Stimulated activated CD8-positive, alpha-beta memory T cell treated with anti-CD3 and anti-CD28 coated beads, Interleukin-15, amount 100 ng/mL, for 1 hour (primary cell): ENCODE results near the gene ZSWIM2.
"Not testable (repeated sequence)": the region's sequence is repeated elsewhere in the genome, so short reads cannot be mapped to it uniquely, and the experiment has no call there.

ENCODE experiments used
- DNase-seq: peaks from one replicate; pipeline ENCODE4 v3.0.0-alpha.2; 2020; ENCODE audit warnings: low read depth

Gene ZSWIM2, protein sequence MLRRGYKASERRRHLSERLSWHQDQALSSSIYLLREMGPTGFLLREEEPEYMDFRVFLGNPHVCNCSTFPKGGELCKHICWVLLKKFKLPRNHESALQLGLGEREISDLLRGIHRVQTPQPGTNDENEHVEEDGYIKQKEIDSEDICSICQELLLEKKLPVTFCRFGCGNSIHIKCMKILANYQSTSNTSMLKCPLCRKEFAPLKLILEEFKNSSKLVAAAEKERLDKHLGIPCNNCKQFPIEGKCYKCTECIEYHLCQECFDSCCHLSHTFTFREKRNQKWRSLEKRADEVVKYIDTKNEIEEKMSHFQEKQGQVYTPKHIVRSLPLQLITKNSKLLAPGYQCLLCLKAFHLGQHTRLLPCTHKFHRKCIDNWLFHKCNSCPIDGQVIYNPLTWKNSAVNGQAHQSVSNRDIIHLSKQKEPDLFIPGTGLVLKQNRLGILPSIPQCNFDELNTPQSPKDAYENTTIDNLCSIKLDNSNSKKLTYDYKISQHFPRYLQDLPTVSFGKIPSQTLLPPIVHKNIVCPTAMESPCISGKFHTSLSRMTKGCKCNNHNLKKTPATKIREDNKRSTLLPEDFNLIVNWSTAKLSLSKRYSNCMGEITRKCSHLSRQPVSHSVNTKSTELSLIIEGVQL

GRCh38 chr2:186848873-186849578 lies at the start of gene ZSWIM2:
ZSWIM2 (minus strand) TSS chr2:186849170; CDS start chr2:186849130, 40 bp downstream.
- no peak for DNase-seq

DNA sequence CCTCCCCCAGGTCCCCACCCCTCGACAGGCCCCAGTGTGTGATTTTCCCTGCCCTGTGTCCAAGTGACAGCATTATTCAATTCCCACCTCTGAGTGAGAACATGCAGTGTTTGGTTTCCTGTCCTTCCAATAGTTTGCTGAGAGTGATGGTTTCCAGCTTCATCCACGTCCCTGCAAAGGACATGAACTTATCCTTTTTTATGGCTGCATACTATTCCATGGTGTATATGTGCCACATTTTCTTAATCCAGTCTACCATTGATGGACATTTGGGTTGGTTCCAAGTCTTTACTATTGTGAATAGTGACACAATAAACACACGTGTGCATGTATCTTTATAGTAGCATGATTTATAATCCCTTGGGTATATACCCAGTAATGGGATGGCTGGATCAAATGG lies 47.2 kb upstream of the ZSWIM2 start:
- not testable (repeated sequence) for DNase-seq

- DNase-seq = no peak
Observed at GRCh38 chr2:186895451-186895850, 46.5 kb upstream of the ZSWIM2 start.

- no peak for DNase-seq
Observed at GRCh38 chr2:186894478-186894877, 45.5 kb upstream of the ZSWIM2 start.

DNA sequence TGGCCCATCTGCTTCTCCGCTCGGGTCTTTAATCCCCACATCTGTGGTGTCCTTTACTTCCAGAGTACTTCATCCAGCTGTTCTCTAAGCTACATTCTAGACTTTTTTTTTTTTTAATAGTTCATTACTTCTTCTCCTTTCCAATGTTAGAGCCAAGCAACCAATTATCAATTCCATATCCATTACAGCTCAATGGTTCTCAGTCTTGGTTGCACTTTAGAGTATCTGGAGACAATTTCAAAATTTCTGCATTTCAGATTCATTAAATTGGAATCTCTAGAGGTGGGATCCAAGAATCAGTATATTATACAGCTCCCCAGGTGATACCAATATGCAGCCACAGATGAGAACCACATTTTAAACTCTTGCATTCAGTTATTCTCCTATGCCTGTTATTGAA lies 43.9 kb upstream of the ZSWIM2 start:
- DNase-seq = no peak

DNA sequence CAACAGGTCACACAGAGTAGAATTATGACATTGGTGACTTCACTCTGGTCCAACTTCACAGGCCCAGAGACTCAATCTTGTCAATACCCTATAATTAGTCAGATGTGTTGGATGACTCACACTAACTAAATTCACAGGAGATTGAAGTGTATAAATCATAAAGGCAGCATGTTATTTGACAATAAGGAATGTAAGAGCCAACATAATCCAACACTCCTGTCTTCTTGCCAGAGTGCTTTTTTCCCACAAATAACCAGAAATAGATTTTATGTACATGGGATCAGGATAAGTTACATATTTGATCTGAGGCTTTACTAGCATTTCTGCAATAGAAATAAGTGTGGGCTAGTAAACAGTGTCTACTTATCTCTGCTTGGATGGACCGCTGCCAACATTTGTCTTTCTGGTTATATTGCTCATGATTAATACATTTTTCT lies 42.2 kb upstream of the ZSWIM2 start:
- DNase-seq = no peak

DNA sequence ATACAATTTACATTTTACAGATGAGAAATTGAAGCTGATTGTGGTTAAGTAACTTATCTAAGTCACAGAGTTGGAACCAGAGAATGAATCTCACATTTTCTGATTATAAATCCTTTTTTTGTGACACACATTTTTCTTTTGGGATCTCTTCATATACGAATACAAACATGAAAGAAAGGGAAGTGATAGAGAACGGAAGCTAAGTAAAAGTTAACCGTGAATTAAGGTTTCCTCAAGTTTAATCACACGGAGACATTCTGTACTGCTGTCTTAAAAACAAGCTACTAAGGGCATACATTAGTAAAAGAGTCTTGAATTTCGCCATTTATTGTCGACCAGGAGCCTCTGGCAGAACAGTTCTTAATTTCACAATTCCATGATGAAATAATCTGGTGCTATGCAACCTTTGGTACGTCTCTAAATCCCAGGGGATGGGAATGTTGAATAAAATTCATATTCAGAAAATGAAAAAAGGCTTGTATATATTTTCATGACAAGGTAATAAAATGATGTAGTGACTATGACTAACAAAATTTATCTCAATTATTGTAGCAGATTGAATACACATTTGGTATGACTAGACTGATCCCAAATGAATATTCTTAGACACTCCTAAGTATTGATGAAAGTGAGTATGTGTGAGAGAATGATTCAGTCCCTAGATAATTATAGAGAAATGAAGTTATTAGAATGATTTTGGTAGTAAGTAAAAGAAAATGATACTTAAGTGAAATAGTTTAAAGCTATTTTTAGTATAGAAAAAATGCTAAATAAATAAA lies 40.3 kb upstream of the ZSWIM2 start:
- no peak for DNase-seq

DNA sequence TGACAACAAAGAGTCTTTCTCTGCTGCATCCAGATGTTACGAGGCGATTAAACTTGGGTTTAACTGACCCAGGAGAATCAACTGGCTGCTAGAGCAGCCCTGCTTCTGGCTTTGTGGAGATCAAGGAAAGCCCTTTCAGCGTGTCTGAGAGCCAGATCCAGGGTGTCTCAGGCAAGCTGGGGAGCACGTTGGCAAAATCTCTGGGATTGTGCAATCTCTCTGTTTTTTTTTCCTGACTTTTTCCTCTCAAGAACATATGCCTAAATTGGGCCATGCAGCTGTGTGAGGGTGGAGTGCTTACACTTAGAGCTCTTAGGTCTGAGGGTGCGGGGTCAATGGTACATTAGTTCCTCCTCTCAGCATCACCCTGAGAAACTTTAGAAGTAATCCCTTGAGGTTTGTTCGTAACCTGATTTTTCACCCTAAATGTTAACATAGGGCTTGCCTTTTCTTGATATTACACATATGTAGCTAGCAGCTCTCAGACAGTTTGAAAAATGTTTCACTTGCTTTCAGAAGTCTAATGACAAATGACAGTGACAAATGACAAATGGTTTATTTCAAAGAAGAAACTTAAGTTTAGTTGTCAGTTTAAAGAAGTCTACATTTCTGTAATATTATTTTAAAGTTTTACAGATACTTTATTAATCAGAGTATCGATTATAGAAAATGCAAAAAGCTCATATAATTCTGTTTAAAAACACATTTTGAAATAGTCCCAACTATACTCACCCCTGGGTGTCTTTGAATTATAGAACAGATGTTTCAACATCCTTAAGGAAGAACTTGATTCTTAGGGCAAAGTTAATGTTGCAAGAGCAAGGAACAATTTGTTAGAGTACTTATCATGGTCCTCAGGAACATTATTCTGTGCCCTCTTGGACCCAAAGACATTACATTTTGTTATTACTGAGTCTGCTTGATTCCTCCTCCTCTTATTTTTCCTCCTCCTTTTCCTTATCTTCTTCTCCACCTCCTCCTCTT lies 38.4 kb upstream of the ZSWIM2 start:
- DNase-seq = no peak

DNA sequence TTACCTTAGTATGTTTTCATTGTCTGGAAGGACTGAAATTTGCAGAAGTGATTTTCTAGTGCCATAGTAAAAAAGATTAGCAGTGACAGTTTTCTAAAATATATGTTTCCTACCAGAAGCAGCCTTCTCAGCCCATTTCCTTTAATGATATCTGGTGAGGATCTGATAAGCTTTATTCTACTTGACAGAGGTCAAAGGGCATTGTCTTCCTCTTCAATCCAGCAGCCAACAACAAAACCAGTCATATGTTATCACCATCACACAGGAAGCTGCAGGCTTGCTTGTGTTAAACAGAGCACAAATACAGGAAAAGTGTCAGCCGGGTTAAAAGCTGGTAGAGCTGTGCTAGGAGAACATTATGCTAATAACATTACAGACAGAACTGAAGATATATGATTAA lies 35.6 kb upstream of the ZSWIM2 start:
- no peak for DNase-seq

GRCh38 chr2:186883666-186884065 lies 34.7 kb upstream of the ZSWIM2 start:
- no peak for DNase-seq

DNA sequence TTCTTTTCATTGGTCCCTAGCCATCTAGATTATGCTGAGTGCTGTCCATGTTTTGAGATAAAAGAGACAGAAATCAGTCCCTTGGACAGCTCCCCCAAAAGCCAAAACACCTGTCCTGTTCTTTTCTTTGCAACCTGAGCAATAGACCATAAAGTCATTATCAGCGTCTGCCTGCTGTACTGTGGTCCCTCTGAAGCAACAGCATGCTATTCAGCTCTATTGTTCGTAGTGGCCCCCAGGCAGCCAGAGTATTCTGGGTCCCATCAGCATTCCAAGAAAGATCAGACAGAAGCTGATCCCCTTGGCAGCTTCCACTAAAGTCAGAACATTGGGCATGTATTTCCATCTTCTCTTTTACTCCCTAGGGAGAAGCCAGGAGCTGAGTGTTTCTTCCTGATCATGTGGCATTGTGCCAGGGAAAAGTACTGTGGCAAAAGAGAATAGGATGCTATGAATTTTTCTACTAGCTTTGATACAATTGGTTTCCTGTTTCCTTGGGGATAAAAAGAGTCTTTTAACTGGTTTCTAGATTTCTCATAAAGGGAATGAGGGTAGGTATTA lies 33.6 kb upstream of the ZSWIM2 start:
- no peak for DNase-seq

DNA sequence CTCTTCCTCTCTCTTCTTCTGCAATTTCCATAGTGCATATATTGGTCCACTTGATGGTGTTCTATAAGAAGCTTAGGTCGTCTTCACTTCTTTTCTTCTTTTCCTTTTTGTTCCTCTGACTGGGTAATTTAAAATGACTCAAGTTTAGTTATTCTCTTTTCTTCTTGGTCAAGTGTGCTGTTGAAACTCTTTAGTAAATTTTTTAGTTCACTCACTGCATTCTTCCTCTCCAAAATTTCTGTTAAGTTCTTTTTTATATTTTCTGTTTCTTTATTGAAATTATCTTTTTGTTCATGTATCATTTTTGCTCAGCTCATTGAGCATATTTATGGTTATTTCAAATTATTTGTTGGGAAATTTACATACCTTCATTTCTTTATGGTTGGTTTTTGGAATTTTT lies 32.7 kb upstream of the ZSWIM2 start:
- no peak for DNase-seq

DNA sequence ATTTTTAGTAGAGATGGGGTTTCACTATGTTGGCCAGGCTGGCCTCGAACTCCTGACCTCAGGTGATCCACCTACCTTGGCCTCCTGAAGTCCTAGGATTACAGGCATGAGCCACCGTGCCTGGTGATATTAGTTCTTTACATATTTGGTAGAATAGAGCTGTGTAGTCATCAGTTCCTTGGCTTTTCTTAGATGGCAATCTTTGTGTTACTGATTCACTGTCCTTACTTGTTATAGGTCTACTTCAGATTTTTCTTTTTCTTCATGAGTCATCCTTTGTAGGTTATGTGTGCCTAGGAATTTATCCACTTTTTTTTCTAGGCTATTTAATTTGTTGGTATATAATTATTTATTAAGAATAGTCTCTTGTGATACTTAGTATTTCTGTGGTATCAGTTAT lies 30.3 kb upstream of the ZSWIM2 start:
- DNase-seq = no peak

GRCh38 chr2:186874713-186875112 lies 25.7 kb upstream of the ZSWIM2 start:
- no peak for DNase-seq

DNA sequence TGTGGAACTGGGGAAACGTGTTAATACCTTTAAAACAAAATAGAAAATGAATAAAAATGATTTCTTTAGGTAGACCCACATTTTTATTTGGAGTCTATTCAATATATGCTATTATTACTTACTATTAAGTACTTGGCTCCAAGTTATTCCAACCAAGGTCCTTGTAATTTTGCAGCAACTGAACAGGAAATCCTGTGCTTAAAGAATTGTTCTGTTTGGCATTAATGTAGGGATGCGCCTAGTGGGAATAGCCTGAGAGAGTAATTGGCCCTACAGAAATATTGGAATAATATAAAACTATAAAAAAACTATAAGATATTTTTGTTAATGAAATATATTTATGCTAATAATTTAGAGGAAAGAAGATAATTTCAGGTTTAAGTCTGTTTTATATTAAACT lies 22.9 kb upstream of the ZSWIM2 start:
- no peak for DNase-seq

- DNase-seq = no peak
Observed at GRCh38 chr2:186868344-186868743, 19.4 kb upstream of the ZSWIM2 start.

- DNase-seq = no peak
Observed at GRCh38 chr2:186862869-186863709, 14.1 kb upstream of the ZSWIM2 start.

GRCh38 chr2:186855216-186855615 lies 6.2 kb upstream of the ZSWIM2 start:
- DNase-seq = no peak

DNA sequence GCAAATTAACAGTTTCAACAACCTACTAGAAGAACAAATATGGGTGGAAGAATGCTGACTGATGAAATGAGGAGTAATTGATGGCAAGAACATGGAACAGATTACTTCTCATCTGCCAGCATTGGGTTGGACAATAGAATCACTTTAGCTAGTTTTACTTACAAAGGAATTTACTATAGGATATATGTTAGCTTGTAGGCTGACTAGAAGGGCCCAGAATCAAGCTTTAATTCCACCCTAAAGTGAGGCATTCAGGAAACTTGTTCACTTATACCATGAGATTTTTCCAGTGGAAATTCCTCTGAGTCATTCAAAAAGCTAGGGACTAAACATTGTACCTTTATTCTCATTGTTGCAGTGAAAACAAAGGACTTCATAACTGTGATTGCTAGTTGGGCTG lies 5.0 kb upstream of the ZSWIM2 start:
- DNase-seq = no peak

DNA sequence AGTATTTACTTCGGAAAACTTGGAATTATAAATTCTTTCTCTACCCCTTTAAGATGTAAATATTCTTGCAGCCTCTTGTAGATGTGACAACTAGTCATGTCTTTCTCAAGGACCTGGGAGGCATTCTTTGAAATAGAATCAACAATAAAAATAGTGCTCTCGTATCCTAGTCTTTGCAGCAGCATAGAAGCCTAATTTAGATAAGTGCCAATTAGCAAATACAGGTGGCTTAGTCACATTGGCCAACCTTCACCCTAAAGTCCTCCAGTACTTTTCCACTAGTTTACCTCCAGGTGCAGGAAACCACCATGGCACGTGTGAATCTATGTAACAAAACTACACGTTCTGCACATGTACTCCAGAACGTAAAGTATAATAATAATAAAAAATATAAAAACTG lies 3.5 kb upstream of the ZSWIM2 start:
- no peak for DNase-seq
